Measurements from ENCODE around the gene PTOV1.

The PTOV1 gene
- total RNA-seq, result 85.0 reads per million, percentile 79 among the genes with 10 or more reads in this experiment

- DNase-seq, result peak; percentile 82
These were observed at the start of gene PTOV1 for GRCh38 chr19:49850487-49851342. PTOV1 (plus strand) TSS chr19:49851159.

DNA sequence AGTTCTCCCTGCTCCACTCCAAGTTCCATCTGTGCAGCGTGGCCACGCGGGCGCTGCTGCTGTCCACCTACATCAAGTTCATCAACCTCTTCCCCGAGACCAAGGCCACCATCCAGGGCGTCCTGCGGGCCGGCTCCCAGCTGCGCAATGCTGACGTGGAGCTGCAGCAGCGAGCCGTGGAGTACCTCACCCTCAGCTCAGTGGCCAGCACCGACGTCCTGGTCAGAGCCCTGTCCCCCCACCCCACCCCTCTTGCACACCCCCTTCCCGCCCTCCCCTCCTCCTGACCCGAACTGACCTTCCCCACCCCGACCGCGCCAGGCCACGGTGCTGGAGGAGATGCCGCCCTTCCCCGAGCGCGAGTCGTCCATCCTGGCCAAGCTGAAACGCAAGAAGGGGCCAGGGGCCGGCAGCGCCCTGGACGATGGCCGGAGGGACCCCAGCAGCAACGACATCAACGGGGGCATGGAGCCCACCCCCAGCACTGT lies 49.5 kb upstream of the PTOV1 start:
- no peak for DNase-seq

GRCh38 chr19:49801966-49802661 lies 48.8 kb upstream of the PTOV1 start:
- DNase-seq, result no peak

GRCh38 chr19:49802836-49803528 lies 48.0 kb upstream of the PTOV1 start:
- no peak for DNase-seq

DNA sequence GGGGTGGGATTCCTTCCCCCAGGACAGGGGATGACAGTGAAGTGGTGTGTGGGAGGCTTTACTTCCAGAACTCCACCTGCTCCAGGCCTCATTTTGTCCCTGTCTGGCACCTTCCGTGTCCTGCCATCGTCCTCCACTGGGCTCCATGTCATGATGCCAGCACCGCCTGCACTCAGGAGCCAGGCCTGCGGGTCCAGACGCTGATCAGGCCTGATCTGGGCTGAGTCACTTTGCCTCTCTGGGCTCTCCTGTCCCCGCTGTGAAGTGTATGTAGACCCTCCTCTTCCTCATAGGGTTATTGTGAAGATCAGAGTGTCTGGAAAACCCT lies 47.5 kb upstream of the PTOV1 start:
- DNase-seq, result no peak

- no peak for DNase-seq
These were observed 44.9 kb upstream of the PTOV1 start for GRCh38 chr19:49805822-49806619.

- DNase-seq, result no peak
These were observed 44.4 kb upstream of the PTOV1 start for GRCh38 chr19:49806620-49806959.

GRCh38 chr19:49807058-49807903 lies 43.7 kb upstream of the PTOV1 start:
- DNase-seq, result no peak

- DNase-seq, result no peak
These were observed 42.9 kb upstream of the PTOV1 start for GRCh38 chr19:49807904-49808675.

DNA sequence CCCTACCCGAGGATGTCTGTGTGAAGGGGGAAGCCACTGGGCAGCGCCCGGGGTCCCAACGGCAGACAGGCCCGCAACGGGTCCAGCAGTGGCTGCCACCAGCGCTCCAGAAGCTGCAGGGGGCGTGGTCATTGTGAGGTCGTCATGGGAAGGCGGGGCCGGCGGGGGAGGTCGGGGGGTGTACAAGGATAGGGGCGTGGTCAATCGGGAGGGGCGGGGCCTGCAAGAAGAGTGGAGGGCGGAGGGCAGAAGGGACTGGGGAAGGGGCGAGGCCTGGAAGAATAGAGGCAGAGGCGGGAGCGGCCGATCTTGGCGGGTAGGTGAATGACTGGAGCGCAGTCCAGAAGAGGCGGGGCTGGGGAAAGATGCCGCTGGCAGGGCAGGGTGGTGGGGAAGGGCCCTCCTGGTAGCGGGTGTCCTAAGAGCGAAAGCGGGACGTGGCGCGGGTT lies 42.2 kb upstream of the PTOV1 start:
- DNase-seq, result peak; percentile 82

DNA sequence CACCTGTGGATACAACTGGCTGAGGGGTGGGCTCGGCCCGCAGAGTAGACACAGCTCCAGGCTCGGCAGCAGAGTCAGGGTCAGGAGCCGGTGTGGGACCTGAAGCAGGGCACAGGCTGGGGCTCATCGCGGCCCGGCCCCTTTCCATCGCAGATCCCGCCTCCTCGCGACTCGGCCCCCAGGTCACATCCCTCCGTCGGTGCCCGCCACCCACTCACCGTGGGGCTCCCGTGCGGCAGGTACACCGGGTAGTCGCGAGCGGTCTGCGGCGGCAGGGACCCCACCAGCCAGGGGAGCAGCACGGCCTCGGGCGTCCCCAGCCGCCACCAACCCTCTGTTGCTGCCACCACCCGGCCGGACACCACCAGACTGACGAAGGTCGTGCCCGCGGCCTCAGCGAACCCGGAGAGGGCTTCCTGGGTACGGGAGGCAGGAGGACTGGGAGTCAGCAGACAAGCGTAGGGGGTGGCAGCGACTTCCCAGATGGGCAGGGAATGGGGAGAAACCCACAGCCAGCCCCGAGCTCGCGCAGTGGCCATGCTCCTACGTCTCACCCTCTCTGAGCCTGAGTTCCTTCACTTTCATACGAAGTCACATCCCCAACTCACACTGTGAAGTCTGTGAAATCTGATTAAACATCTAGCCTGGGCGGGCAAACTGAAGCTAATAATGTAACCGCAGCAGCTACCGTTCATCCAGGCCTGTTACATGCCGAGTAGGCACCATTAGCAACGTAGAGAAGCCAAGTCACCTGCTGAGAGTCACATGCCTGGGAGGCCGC lies 41.6 kb upstream of the PTOV1 start:
- peak; percentile 43 for DNase-seq

- no peak for DNase-seq
These were observed 41.0 kb upstream of the PTOV1 start for GRCh38 chr19:49809941-49810389.

GRCh38 chr19:49811328-49811727 lies 39.6 kb upstream of the PTOV1 start:
- no peak for DNase-seq

GRCh38 chr19:49812452-49812996 lies 38.4 kb upstream of the PTOV1 start:
- no peak for DNase-seq

GRCh38 chr19:49812997-49813861 lies 37.7 kb upstream of the PTOV1 start, which contains the start of gene FUZ:
FUZ (minus strand) TSS chr19:49813292; CDS start chr19:49813106, 186 bp downstream.
- peak; percentile 91 for DNase-seq

GRCh38 chr19:49814010-49814409 lies 36.9 kb upstream of the PTOV1 start:
- no peak for DNase-seq

GRCh38 chr19:49816590-49816989 lies 34.4 kb upstream of the PTOV1 start:
- DNase-seq, result no peak

- peak; percentile 85 for DNase-seq
These were observed 32.9 kb upstream of the PTOV1 start, which contains the start of gene MED25 for GRCh38 chr19:49817964-49818648. MED25 (plus strand) TSS chr19:49818289; CDS start chr19:49818342, 53 bp downstream.
